Skeletal muscle cell (primary cell): ENCODE results near the gene TBXAS1.
"Not testable (repeated sequence)": the region's sequence is repeated elsewhere in the genome, so short reads cannot be mapped to it uniquely, and the experiment has no call there.

ENCODE experiments used
- DNase-seq: peaks from one replicate; pipeline ENCODE4 v3.0.0-alpha.2; 2010; ENCODE audit warnings: low read depth
- H3K4me3 ChIP-seq: 2 replicates; pipeline ENCODE4 v1.5.1; 2011; ENCODE audit warnings: low read depth, mild to moderate bottlenecking, control low read depth, low read length, moderate library complexity

Gene TBXAS1

DNA sequence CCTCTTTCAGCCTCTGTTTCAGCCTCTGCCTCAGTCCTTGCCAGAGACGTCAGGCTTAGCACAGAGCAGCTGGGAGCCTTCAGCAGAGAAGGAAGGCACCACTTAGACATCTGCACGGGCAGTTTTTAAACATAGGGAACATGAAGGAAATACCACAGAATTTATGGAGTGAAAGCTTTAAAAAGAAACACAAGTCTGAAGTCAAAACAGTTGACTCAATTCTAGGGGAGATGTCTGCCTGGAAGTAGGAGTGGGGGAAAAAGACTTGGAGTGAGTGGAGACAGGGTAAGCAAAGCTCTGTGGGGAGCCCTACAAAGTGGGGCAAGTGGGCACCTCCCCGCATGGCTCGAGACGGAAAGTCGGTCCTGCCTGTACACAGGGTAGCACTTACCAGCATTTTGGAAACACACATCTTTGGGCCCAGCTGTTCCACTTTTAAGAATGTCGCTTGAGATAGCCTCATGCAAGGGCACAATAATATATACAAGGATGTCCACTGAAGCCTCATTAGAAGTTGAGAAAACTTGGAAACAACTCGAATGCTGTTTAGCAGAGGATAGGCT is 5.0 kb upstream of the TBXAS1 start:
- no peak for DNase-seq

DNA sequence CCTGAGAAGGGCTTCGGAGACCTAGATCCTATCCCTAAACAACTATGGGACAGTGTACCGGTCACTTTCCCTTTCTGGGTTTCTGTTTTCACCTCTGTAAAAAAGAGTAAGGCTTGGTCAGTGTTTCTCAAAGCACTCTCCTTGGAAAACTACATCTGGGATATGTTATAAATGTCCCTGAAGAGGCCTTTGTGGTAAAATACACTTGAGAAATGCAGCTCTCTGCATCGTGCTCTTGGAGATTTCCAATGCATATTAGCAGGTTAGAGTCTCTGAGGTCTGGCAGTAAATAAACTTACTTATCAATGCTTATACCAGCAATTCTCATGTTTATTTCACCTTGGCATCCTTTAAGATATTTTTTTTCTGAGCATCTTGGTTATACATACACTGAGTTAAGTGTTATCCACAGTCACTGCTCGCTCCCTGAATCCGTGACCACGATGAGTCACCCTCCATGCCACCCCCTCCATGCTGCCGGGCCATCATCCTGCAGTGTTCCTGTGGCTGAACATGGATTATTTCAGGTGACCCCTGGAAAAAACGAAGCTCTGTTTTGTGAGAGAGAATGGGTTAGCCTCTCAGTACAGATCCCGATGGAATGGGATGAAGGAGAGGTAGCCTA is 3.3 kb upstream of the TBXAS1 start:
- DNase-seq, result no peak
- no peak overlapping the region for H3K4me3 ChIP-seq

More for the DNA sequence above, 5.0 kb upstream of the TBXAS1 start:
- H3K4me3 ChIP-seq, result no peak overlapping the region

DNA sequence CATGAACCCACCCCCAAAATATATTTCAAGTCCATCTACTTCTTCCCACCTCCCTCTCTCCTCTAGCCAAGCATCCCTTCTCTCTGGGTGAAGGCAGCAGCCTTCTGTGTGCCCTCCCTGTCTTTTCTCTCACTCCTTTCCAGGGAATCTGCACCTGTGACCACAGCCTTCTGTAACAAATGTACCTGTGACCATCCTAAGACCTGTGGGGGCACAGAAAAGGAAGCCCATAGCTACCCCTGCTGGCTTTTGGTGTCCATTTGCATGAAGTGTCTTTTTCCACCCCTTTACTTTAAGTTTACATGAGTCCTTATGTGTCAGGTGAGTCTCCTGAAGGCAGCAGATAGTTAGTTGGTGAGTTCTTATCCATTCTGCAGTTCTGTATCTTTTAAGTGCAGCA is 2.0 kb upstream of the TBXAS1 start:
- no peak for DNase-seq

DNA sequence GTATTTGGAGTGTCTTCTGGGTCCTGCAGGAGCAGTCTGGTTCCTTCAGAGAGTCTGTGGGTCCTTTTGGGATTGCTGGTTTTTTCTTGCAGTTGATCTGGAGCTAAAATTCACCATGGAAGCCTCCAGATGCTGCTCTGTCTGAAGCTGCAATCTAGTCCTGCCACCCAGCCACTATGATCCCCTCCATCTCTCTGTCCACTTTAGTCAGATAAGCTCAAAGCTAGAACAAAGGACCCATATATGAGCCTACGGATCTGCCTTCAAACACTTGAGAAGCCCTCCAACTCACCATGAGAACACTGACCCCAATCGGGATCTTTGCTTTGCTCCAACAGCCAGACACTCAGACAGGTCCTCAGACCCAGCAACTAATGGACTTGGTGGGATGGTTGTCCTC is 618 bp upstream of the TBXAS1 start:
- H3K4me3 ChIP-seq, result no peak overlapping the region
- no peak for DNase-seq

More for the DNA sequence above, 2.0 kb upstream of the TBXAS1 start:
- H3K4me3 ChIP-seq, result no peak overlapping the region

DNA sequence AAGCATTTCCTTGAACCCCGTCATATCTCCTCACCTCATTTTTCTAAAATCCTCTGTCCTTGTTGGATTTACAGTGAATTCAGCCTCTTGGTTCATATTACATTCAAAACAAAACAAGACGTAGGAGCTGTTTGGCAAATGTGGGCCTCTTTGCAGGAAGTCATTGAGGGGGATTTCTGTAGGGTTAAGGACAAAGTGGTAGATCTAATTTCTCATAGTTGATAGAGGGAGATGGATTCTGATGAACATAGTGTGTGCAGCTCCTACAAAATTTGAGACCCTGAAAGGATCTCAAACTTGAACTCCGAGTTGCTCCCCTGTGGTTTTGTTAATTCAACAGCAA is 682 bp downstream of the TBXAS1 start:
- H3K4me3 ChIP-seq, result no peak overlapping the region
- no peak for DNase-seq

DNA sequence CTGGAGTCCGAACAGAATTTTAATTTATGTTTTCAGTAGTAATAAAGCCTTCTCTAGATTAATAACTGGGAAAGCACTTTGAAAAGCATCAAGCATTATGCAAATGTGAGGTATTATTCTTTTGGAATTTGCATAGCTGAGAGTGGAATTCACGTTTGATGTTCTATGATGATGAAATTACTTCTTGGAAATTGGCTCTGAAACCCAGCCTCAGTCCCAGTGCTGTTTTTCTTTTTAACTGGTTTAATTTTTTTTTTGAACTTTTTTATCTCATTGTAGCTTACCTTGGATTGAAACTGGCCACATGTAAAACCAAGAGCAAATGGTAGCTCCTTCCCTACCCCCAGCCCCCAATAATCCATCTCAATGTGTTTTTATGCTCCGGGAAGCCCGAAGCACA is 1.2 kb downstream of the TBXAS1 start:
- H3K4me3 ChIP-seq, result no peak overlapping the region
- DNase-seq, result no peak

DNA sequence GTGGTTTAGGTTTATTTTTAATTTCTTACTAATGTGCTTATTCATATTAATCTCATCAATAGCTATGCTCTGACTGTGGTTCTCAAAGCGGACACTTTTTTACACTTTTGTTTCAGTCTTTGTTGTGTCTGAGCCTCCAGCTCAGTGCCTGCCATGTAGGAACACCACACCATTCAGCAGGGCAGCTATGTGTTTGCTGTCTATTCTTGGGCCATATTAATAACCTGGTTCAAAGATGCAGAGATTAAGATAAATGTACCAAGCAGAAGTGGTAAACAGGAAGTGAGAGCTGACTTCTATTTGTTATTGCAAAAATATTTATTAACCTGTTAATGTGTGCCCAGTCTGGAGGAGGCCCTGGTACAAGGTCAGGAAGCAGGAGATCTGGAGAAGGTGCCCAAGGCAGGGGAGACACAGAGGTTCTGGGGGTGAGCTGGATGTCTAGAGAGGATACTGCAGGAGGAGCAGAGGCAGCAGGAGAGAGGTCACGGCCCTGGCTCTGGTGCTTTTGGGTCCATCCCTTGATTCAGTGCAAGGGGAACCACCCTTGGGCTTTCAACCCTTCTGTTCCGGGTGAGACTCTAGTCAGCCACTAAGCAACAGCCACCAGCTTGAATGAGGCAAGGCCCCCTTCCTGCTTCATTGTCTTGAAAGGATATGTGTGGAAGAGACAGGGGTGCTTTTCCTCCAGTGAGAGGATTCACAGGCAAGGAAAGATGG is 1.9 kb downstream of the TBXAS1 start:
- no peak overlapping the region for H3K4me3 ChIP-seq
- DNase-seq, result no peak

DNA sequence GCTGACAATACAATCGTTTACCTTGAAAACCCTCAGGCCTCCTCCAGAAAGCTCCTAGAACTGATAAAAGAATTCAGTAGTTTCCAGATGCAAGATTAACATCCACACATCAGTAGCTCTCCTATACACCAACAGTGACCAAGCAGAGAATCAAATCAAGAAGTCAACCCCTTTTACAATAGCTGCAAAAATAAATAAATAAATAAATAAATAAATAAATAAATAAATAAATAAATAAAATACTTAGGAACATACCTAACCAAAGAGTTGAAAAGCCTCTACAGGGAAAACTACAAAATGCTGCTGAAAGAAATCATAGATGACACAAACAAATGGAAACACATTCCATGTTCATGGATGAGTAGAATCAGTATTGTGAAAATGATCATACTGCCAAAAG is 6.8 kb downstream of the TBXAS1 start:
- not testable (repeated sequence) for H3K4me3 ChIP-seq, DNase-seq

DNA sequence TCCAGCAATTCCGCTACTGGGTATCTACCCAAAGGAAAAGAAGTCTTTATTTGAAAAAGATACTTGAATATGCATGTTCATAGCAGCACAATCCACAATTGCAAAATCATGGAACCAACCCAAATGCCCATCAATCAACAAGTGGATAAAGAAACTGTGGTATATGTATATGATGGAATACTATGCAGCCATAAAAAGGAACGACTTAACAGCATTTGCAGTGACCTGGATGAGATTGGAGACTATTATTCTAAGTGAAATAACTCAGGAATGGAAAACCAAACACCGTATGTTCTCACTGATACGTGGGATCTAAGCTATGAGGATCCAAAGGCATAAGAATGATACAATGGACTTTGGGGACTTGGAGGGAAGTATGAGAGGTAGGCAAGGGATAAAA is 8.2 kb downstream of the TBXAS1 start:
- not testable (repeated sequence) for H3K4me3 ChIP-seq, DNase-seq

DNA sequence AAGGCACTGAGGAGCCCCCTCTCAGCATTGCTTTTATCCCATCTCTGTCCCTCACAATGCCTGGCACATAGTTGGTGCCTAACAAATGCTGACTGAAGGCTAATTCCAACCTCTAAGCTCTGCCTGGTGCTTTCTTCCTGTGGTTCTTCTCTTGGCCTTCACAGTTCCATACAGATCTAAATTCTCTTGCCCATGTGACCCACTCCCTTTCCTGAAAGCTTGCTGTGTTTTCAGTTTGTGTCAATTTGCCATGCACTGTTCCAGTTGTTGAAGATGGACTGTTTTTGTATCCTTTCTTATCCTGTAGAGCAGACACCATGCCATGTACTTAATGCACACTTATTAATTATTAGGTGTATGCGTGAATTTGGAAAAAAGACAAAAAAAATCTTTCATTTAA is 9.2 kb downstream of the TBXAS1 start:
- DNase-seq, result no peak
- no peak overlapping the region for H3K4me3 ChIP-seq

DNA sequence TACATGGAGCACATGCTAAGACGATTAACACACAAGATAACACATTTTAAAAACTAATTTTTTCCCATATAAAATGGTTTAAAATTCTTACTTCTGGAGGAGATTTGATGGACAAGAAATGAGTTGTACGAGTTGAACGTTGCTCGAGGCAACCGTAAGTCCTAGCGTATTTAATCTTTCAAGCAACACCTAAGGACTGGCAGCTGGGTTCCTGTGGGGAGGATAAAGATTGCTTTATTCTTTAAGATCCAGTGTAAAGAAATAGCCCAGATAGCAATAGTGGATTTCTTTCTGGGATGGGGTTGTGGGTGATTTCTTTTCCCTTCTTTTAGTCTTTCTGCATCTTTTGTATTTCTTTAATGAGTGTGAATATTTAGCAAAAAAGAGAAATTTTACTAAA is 9.8 kb downstream of the TBXAS1 start:
- no peak for DNase-seq
- H3K4me3 ChIP-seq, result no peak overlapping the region

DNA sequence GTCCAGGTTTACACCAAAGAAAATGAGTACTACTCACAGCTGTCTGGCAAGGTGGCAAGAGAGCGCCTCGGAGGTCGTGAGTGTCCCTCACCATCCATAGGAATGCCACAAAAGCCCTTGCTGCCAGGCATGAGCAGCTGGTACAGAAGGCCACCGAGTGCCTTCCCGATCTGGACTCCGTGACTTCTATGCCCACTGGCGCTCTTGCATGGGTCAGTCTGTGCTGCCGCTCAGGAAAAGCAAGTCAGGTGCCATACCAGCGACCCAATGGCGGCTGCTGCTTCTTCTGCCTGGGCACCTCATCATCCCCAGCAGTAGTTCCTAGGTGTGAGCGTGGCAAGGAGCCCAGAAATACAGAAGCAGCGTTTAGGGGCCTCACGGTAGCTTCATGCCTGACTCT is 11.7 kb downstream of the TBXAS1 start:
- no peak overlapping the region for H3K4me3 ChIP-seq
- no peak for DNase-seq

DNA sequence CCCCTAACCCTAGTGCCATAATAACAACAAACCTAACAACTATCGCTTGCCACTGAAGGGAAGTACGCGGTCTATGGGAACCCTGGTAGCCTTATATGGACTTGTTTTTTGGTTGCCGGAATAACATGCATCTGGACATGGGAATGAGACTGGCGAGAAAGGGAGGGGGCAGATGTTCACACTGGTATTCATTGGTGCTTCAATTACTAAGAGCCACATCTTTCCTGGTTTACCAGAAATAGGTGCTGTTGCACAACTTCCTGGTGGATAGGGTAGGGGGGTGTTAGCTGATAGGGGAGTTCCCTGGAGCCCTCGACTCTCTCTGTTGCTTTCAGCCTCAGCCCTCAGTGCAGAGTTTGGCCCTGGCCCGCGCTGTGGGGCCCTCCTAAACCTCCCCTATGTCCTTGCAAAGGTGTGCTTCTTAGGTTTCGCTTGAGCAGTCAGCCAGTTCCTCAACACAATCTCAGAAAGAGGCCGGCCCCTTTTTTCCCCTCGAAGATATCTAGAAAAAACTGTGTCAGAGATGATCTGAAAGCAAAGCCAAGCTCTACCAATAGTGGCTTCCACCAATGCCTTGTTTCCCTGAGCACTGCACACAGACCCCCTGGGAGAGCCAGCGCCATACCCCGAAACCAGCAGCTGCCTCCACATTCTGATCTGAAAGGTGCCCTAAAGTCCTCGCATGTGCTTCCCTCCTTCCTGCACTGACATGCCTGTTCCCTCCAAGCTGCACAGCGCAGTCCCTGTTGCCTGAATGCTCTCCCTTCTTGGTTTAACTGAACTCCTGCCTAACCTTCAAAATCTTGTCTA is 13.5 kb downstream of the TBXAS1 start:
- no peak for DNase-seq

DNA sequence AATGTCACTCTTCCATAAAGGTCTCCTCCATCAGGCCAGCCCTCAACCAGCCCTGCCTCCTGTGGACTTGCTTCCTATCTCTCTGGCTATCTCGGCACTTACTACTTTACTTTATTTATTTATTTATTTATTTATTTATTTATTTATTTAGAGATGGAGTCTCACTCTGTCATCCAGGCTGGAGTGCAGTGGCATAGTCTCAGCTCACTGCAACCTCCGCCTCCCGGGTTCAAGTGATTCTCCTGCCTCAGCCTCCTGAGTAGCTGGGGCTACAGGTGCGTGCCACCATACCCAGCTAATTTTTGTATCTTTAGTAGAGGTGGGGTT is 14.1 kb downstream of the TBXAS1 start:
- not testable (repeated sequence) for DNase-seq, H3K4me3 ChIP-seq

More for the DNA sequence above, 13.5 kb downstream of the TBXAS1 start:
- no peak overlapping the region for H3K4me3 ChIP-seq

DNA sequence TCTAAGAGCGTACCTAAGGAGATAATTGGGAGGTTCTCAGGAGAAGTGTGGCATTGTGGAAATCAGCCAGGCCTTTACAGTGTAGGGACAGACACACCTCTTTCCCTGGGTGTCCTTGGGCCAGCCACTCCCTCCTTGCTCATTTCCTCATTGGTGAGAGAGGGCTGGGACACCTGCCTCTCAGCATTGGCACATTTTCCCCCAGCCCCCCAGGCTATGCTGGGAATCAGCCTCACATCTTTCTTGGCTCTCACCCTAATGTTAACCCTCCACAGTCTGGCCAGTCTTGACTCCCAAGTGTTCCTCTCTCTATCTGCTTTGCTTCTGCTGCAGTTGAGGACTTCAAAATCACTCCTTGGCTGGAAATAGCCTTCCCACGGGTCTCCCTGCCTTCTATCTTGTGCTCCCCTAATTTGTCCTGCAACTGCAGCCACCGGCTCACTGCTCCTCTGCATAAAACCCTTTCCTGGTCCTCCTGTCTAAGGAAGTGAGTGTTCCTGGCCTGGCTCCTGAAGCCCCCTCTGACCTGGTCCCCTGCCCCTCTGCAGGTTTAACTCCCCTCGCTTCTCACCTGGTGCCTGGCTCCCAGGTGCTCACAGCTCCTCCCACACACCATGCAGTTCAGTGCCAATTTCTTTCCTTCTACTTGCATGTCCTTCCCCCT is 15.8 kb downstream of the TBXAS1 start:
- H3K4me3 ChIP-seq, result no peak overlapping the region
- no peak for DNase-seq

DNA sequence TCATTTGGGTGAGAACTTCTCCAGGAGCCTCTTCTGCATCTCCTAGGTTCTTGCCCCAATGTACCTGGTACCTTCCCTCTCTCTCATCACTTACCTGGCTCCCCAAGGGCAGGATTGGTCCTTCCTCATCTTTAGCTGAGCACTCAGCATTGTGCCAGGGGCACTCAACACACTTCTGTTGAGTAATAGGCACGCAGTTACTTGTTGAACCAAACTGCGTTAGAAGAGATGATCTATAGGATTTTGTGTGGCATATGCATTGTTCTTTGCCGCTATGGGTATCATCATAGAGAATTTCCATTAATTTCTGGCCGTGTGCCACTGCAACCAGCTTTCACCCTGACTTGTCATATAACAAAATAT is 16.4 kb downstream of the TBXAS1 start:
- no peak overlapping the region for H3K4me3 ChIP-seq
- no peak for DNase-seq

DNA sequence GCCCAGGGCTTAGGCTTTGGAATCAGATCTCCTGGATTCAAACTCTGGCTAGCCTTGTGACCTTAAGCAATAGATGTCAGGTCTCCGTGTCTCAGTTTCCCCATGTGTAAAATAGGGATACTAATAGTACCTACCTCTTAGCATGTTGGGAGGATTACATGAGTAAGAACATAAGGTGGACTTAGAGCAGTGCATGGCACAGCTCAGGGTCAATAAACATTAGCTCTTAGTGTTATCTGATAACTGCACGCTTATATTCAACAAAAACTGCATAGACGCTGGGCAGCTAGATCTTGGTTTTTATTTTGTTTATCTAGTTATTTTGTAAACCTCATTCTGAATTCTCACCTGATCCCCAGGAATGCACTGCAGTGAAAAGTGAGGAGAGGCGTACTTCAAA is 17.2 kb downstream of the TBXAS1 start:
- no peak for DNase-seq

DNA sequence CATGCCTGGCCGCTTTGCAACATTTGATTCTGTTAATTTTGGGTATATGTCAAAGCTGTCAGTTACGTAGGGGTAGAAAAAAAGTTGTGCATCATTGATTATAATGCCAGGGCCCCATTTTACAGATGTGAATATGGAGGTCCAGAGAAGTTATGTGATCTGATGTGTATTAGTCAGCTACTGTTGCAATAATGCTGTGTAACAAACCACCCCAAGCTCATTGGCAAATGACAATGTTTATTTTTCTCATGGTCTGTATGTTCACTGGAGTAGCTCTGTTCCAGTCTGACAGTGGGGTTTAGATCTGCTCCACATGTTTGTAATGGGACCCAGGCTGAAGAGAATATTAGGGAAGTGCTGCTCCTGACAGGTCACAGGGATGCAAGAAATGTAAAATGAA is 19.2 kb downstream of the TBXAS1 start:
- no peak for DNase-seq
- no peak overlapping the region for H3K4me3 ChIP-seq

More for the DNA sequence above, 17.2 kb downstream of the TBXAS1 start:
- H3K4me3 ChIP-seq, result no peak overlapping the region

DNA sequence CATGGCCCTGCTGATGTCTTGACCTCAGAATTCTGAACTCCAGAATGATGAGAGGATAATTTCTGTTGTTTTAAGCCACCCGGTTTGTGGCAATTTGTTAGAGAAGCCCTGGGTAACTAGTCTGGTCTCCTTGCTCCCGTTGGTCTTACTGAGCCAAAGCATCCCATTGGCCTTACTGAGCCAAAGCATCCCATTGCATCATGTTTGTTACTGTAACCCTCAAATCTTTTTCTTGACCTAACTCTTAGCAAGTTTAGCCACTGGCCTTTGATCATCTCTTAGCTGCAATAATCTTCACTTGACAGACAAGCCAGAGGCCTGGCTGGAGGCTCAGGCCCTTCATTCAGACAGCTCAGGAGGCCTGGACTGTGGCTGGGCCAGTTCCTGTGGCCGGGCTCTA is 21.8 kb downstream of the TBXAS1 start:
- no peak overlapping the region for H3K4me3 ChIP-seq
- DNase-seq, result no peak
